MM.1S (cell line): ENCODE measurements around the gene LIN7B.

Source experiments
- EZH2 ChIP-seq: fragments of 300-600 bp; sonication (generic); optimal IDR thresholded peaks from 2 replicates; pipeline ENCODE3; 2017; ENCODE audit warnings: low read depth, mild to moderate bottlenecking, antibody characterized with exemption, low read length, mixed read lengths
- TF ChIP-seq, protein P1 (sequence below): fragments of 300-600 bp; sonication (generic); IDR thresholded peaks from 2 replicates; pipeline ENCODE4 v1.5.1; 2016; ENCODE audit warnings: antibody characterized with exemption, low read length, mixed read lengths

DNA sequence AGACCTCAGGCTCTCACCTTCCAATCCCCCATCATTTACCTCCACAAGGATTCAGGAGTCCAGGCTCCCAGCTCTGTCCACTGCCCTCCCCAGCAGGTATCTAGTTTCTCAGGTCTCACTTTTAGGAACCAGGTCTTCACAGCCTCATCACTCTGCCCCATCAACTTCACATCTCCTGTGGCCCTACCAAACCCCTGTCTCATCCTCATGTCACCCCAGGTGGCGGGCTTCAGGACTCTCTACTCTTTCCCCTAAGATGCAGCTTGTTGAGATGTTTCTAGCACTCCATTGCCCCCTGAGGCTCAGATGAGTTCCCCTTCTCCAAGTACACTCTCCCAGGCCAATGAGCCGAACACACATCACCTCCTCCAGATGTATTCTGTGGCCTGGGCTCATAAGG, 6.7 kb downstream of the LIN7B start:
- TF ChIP-seq, protein P1, sequence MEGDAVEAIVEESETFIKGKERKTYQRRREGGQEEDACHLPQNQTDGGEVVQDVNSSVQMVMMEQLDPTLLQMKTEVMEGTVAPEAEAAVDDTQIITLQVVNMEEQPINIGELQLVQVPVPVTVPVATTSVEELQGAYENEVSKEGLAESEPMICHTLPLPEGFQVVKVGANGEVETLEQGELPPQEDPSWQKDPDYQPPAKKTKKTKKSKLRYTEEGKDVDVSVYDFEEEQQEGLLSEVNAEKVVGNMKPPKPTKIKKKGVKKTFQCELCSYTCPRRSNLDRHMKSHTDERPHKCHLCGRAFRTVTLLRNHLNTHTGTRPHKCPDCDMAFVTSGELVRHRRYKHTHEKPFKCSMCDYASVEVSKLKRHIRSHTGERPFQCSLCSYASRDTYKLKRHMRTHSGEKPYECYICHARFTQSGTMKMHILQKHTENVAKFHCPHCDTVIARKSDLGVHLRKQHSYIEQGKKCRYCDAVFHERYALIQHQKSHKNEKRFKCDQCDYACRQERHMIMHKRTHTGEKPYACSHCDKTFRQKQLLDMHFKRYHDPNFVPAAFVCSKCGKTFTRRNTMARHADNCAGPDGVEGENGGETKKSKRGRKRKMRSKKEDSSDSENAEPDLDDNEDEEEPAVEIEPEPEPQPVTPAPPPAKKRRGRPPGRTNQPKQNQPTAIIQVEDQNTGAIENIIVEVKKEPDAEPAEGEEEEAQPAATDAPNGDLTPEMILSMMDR: no peak
- no peak for TF ChIP-seq EZH2
